ENCODE measurements around the gene RIPPLY1. TPM values are rescaled to one million over a fixed set of nuclear protein-coding genes. Genes with fewer than 3 reads are reported as not detected.

The RIPPLY1 gene
- total RNA-seq, 1 donor from 2014 or later = not detected

DNA sequence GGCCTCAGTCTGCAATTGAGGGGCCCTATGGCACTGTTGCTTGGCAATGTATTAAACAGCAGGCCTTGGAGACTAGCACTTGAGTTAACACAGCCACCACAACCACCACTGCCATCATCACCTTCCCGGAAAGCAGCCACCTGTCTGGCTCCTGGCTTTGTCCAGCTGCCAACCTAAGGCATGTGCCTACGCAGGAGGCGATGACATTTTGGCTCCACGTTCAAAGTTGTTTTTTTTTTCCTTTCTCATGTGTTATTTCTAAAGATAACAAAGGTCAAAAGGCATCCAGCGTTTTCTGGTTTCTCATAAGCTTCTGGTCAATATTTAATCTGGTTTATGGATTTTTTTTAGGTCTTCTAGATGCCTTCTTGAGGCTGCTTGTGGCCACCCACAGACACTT lies 24.6 kb upstream of the RIPPLY1 start:
- intact Hi-C loops (cut with DNase I) = no loop called here
- Histone ChIP-seq H3K27me3 (no peaks in the 10 kb centered on the region), H3K4me3 (no peak overlapping the region), H3K36me3 (no peaks in the 10 kb centered on the region), H3K4me1 (peaks cover 3% of the 10 kb centered on the region), H3K9me3 (no peaks in the 10 kb centered on the region), H3K27ac (no peak overlapping the region)
- TF ChIP-seq, protein P1, sequence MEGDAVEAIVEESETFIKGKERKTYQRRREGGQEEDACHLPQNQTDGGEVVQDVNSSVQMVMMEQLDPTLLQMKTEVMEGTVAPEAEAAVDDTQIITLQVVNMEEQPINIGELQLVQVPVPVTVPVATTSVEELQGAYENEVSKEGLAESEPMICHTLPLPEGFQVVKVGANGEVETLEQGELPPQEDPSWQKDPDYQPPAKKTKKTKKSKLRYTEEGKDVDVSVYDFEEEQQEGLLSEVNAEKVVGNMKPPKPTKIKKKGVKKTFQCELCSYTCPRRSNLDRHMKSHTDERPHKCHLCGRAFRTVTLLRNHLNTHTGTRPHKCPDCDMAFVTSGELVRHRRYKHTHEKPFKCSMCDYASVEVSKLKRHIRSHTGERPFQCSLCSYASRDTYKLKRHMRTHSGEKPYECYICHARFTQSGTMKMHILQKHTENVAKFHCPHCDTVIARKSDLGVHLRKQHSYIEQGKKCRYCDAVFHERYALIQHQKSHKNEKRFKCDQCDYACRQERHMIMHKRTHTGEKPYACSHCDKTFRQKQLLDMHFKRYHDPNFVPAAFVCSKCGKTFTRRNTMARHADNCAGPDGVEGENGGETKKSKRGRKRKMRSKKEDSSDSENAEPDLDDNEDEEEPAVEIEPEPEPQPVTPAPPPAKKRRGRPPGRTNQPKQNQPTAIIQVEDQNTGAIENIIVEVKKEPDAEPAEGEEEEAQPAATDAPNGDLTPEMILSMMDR (IDR thresholded peaks at IDR 0.05) = no peak
- ATAC-seq (no peak), DNase-seq (no peak)

DNA sequence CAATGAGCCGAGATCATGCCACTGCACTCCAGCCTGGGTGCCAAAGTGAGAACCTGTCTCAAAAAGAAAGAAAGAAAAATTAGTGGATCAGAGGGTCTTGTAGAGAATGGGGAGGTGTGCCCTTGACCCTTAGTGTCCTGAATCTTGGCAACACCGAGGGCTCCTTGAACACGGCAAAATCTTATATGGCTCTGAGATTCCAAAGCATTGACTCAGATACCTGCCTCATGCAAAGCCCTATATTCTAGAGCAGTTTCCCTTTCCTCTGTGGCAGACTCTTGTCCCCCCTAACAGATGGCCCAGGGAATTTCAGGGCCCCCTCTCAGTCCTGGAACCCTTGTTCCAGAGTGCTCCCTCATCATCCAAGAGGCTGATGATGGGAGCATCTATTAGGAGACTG lies 23.9 kb upstream of the RIPPLY1 start:
- no peaks in the 10 kb centered on the region for H3K36me3 ChIP-seq
- H3K9me3 ChIP-seq = no peaks in the 10 kb centered on the region
- H3K4me1 ChIP-seq = no peaks in the 10 kb centered on the region
- H3K4me3 ChIP-seq = no peak overlapping the region
- H3K27me3 ChIP-seq = no peaks in the 10 kb centered on the region
- intact Hi-C loops (cut with DNase I) = no loop called here
- no peak overlapping the region for H3K27ac ChIP-seq
- TF ChIP-seq, protein P1 (IDR thresholded peaks at IDR 0.05) = no peak
- ATAC-seq = no peak
- DNase-seq = no peak

DNA sequence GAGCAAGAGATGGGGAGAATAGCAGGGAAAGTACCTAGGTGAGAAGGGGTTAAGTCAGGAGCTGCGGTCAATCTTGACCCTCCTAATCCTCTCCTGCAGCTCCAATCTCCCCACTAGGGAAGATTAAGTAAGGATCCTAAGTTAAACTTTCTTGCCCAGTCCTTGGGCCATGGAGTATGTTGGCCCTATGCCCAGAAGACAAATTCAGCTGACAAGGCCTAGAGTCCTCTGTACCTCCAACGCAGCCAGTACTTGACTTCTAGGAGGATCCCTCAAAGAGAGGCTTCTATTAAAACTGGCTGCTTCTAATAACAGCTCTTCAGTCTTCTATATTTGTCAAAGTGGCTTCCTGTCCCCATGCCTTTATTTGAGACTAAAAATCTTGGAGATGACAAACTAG lies 18.5 kb upstream of the RIPPLY1 start:
- intact Hi-C loops (cut with DNase I) = no loop called here
- H3K27me3 ChIP-seq = no peaks in the 10 kb centered on the region
- H3K4me1 ChIP-seq = no peaks in the 10 kb centered on the region
- DNase-seq (no peak), ATAC-seq (peak; percentile 25)
- no peaks in the 10 kb centered on the region for H3K36me3 ChIP-seq
- H3K27ac ChIP-seq = no peak overlapping the region
- no peaks in the 10 kb centered on the region for H3K9me3 ChIP-seq
- H3K4me3 ChIP-seq = no peak overlapping the region
- TF ChIP-seq, protein P1 (IDR thresholded peaks at IDR 0.05) = no peak

DNA sequence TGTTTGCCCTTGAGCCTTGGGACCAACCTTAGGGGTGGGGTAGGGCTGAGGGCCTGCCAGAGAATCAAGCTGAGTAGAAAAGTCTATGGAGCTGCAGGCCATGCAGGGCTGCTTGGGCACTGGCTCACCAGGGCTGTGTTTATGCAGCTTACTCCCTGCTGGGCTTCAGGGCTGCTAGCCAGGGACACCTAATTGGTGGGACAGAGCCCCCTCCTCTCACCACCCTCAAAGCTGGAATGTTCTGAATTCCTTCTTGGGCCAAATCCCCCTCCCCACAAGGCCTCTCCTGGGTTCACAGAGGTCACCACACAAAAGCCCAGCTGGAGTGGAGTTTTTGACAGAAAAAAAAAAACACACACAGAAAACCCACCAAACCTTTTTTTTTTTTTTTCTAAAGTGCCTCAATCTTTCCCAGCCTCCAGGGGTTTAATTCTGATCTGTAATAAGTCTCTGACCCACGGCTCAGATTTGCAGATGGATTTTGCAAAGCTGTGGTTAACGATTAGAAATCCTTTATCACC lies 16.9 kb upstream of the RIPPLY1 start, which contains the start of gene CLDN2:
Gene CLDN2 (plus strand): TSS at position 471 of the 521 bp plus-strand sequence. CDS start 7,827 bp downstream, outside the sequence.
- H3K9me3 ChIP-seq = no peaks in the 10 kb centered on the region
- no peak for DNase-seq

DNA sequence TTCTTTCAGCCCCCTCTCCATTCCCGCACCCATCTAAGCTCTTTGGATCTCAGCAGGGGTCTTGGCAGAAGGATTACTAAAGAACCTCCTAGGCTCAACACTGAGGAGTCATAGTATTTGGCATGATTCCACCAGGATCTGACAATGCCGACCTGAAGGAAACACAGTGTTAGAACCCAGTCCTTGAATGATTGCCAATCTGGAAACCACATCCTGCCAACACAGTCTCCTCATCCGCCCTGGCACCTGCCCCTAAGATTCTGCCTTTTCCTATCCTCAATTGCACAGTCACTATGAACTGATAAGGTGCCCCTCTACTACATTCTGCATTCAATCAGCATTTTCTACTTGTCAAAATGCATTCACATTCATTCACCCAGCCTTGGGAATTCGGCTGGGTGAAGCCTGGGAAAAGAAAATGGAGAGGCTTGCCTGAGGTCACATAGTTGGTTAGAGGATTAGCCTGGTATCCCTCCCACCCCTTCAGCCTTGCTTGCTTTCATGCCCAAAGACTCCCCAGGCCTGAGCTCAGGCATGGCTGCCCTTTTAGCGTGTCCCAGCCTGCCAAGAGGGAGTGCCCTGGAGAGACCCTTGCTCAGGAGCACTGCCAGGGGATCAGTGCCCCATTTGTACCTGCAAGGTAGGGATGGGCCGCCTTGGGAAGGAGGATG lies 14.8 kb upstream of the RIPPLY1 start:
- no peak overlapping the region for H3K4me3 ChIP-seq
- no peaks in the 10 kb centered on the region for H3K9me3 ChIP-seq
- intact Hi-C loops (cut with DNase I) = no loop called here
- no peaks in the 10 kb centered on the region for H3K27me3 ChIP-seq
- TF ChIP-seq, protein P1 (IDR thresholded peaks at IDR 0.05) = no peak
- ATAC-seq (no peak), DNase-seq (no peak)
- no peak overlapping the region for H3K27ac ChIP-seq
- H3K36me3 ChIP-seq = no peaks in the 10 kb centered on the region
- no peaks in the 10 kb centered on the region for H3K4me1 ChIP-seq

More for the DNA sequence above, 16.9 kb upstream of the RIPPLY1 start, which contains the start of gene CLDN2:
- H3K36me3 ChIP-seq = no peaks in the 10 kb centered on the region
- H3K27ac ChIP-seq = no peak within 1 kb of the TSS
- no peak for ATAC-seq
- no peaks in the 10 kb centered on the region for H3K27me3 ChIP-seq
- H3K4me1 ChIP-seq = no peaks in the 10 kb centered on the region
- no peak within 1 kb of the TSS for H3K4me3 ChIP-seq
- intact Hi-C loops (cut with DNase I) = no loop called here
- TF ChIP-seq, protein P1 (IDR thresholded peaks at IDR 0.05) = no peak

Measured in upper lobe of right lung (tissue), 1 donor.